ENCODE results near the gene ARHGAP31.

DNA sequence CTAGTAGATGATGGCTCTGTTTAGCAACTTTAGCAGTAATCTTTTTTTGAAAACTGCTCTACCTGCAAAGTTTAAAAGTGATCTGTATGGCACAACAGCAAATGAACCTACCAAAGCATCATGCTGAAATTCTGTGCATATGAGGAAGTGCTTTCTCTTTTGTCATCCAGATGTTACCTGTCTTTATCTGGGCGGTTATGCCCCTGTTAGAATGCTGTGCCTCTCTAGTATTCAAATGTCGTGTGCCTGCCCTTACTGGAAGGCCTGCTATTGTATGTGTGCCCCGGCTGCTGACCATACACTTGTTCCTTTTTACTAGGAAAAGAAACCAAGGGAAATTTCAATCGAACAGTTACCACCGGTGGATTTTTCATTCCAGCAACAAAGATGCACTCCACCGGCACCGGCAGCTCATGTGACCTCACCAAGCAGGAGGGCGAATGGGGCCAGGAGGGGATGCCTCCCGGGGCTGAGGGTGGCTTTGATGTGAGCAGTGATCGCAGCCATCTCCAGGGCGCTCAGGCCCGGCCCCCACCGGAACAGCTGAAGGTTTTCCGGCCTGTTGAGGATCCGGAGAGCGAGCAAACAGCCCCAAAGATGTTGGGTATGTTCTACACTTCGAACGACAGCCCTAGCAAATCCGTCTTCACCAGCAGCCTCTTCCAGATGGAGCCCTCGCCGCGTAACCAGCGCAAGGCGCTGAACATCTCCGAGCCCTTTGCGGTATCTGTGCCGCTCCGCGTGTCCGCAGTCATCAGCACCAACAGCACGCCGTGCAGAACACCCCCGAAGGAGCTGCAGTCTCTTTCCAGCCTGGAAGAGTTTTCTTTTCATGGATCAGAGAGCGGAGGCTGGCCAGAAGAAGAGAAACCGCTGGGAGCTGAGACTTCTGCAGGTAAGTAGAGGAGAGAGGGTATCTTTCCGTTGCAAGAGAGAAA, 107.6 kb downstream of the ARHGAP31 start:
- TF ChIP-seq, protein P1, sequence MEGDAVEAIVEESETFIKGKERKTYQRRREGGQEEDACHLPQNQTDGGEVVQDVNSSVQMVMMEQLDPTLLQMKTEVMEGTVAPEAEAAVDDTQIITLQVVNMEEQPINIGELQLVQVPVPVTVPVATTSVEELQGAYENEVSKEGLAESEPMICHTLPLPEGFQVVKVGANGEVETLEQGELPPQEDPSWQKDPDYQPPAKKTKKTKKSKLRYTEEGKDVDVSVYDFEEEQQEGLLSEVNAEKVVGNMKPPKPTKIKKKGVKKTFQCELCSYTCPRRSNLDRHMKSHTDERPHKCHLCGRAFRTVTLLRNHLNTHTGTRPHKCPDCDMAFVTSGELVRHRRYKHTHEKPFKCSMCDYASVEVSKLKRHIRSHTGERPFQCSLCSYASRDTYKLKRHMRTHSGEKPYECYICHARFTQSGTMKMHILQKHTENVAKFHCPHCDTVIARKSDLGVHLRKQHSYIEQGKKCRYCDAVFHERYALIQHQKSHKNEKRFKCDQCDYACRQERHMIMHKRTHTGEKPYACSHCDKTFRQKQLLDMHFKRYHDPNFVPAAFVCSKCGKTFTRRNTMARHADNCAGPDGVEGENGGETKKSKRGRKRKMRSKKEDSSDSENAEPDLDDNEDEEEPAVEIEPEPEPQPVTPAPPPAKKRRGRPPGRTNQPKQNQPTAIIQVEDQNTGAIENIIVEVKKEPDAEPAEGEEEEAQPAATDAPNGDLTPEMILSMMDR (IDR thresholded peaks at IDR 0.05; ENCODE audit: control extremely low read depth in 1 of 3, insufficient read depth in 1 of 3, low read depth in 1 of 3, low read length in 3 of 3), result no peak
- TF ChIP-seq POLR2AphosphoS5 (IDR thresholded peaks at IDR 0.05; ENCODE audit: low read depth, low read length), result no peak
- TF ChIP-seq, protein P2, sequence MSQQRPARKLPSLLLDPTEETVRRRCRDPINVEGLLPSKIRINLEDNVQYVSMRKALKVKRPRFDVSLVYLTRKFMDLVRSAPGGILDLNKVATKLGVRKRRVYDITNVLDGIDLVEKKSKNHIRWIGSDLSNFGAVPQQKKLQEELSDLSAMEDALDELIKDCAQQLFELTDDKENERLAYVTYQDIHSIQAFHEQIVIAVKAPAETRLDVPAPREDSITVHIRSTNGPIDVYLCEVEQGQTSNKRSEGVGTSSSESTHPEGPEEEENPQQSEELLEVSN (IDR thresholded peaks at IDR 0.05), result no peak

All from H1 (cell line).